ENCODE results near the gene GM2A. TPM values are rescaled to one million over a fixed set of nuclear protein-coding genes. Genes with fewer than 3 reads are reported as not detected.

Gene GM2A
- total RNA-seq, 2 experiments from 2014 or later: 13.4 to 18.7 TPM

- CTCF ChIA-PET: no interaction called here
These were observed 60.4 kb downstream of the GM2A start for GRCh38 chr5:151313357-151313756.

GRCh38 chr5:151315998-151316597, 63.1 kb downstream of the GM2A start:
- CTCF ChIA-PET: interaction anchor here (0.8 to 2.6 kb wide), 14 partner anchors 9 to 527 kb away, joined by 3 to 7 read pairs (median 3); partner anchors contain the start of gene GM2A
- no peaks in the 10 kb centered on the region for H3K4me1 Mint-ChIP-seq

More at GRCh38 chr5:151313357-151313756, 60.4 kb downstream of the GM2A start:
- DNase-seq (no peak), ATAC-seq (no peak)
- Mint-ChIP-seq H3K4me3 (no peak overlapping the region), H3K9me3 (ENCODE audit: low read depth) (peaks cover 2% of the 10 kb centered on the region), H3K27me3 (peaks cover 25% of the 10 kb centered on the region), H3K36me3 (peaks cover 1% of the 10 kb centered on the region), H3K27ac (no peak overlapping the region), H3K4me1 (no peaks in the 10 kb centered on the region)

GRCh38 chr5:151317871-151318270, 64.9 kb downstream of the GM2A start:
- CTCF ChIA-PET: interaction anchor here (0.7 to 2.6 kb wide), 2 partner anchors 17 to 239 kb away, joined by 3 to 7 read pairs; no protein-coding TSS in a partner anchor
- Mint-ChIP-seq H3K4me1 (no peaks in the 10 kb centered on the region), H3K27me3 (peaks cover 22% of the 10 kb centered on the region), H3K4me3 (no peak overlapping the region), H3K27ac (no peak overlapping the region), H3K9me3 (ENCODE audit: low read depth) (no peaks in the 10 kb centered on the region), H3K36me3 (no peaks in the 10 kb centered on the region)
- ATAC-seq (no peak), DNase-seq (no peak)

More at GRCh38 chr5:151315998-151316597, 63.1 kb downstream of the GM2A start:
- ATAC-seq: peak; percentile 83
- Mint-ChIP-seq H3K36me3 (no peaks in the 10 kb centered on the region), H3K9me3 (ENCODE audit: low read depth) (no peaks in the 10 kb centered on the region), H3K27me3 (peaks cover 27% of the 10 kb centered on the region), H3K27ac (no peak overlapping the region), H3K4me3 (no peak overlapping the region)
- DNase-seq: peak; percentile 68

GRCh38 chr5:151318850-151319732, 66.1 kb downstream of the GM2A start:
- no peaks in the 10 kb centered on the region for H3K9me3 Mint-ChIP-seq (ENCODE audit: low read depth)
- DNase-seq (no peak), ATAC-seq (peak; percentile 23)
- H3K4me3 Mint-ChIP-seq: no peak overlapping the region
- CTCF ChIA-PET: no interaction called here
- H3K4me1 Mint-ChIP-seq: no peaks in the 10 kb centered on the region
- H3K27ac Mint-ChIP-seq: no peak overlapping the region
- H3K36me3 Mint-ChIP-seq: no peaks in the 10 kb centered on the region
- H3K27me3 Mint-ChIP-seq: peaks cover 14% of the 10 kb centered on the region

Other genes with a start within 250 kb of the GM2A start
- not detected for gene GPX3, start 232.6 kb upstream of the GM2A start, total RNA-seq
- 100 to 1,000 TPM; 136 to 201 TPM for gene TNIP1, start 172.2 kb upstream of the GM2A start, total RNA-seq
- gene ANXA6, start 95.4 kb upstream of the GM2A start, total RNA-seq: 100 to 1,000 TPM; 623 to 640 TPM
- gene CCDC69, start 29.1 kb upstream of the GM2A start, total RNA-seq: 10 to 100 TPM; 73.1 to 89.1 TPM
- gene SLC36A3, start 50.6 kb downstream of the GM2A start, total RNA-seq: not detected
- not detected for gene SLC36A2, start 94.4 kb downstream of the GM2A start, total RNA-seq
- 1 to 10 TPM; 6.4 to 6.7 TPM for gene SLC36A1, start 194.4 kb downstream of the GM2A start, total RNA-seq

All from activated CD8-positive, alpha-beta memory T cell treated with anti-CD3 and anti-CD28 coated beads, Interleukin-2, amount 10 ng/mL, durations not matched to agents 7 days and 5 days (primary cell).